Jurkat, Clone E6-1 (cell line): Measurements from ENCODE around the gene TRPC4.

Experiments
- DNase-seq: peaks from one replicate; pipeline ENCODE4 v3.0.0-alpha.2; 2011; ENCODE audit warnings: low read depth, low spot score
- H3K4me3 ChIP-seq: 2 replicates; pipeline ENCODE4 v1.5.1; 2011; ENCODE audit warnings: mild to moderate bottlenecking, low read length, control low read depth, moderate library complexity

Gene TRPC4

DNA sequence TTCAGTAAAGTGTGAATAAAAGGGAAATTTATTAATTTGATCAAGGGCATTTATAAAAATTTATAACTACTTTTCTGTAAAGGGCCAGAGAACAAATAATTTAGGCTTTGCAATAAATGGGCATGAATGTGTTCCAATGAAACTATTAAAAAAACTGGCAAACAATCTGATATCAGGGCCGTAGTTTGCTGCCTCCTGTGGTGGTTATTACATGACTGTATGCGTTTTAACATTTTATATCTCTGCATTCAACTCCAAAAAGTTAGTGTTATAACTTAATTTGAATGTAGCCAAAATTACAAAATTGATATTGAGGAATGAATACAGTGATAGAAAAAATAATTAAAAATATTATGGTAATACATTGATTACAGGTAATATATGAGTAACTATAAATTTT, 190.5 kb downstream of the TRPC4 start:
- DNase-seq, result no peak
- no peak overlapping the region for H3K4me3 ChIP-seq

DNA sequence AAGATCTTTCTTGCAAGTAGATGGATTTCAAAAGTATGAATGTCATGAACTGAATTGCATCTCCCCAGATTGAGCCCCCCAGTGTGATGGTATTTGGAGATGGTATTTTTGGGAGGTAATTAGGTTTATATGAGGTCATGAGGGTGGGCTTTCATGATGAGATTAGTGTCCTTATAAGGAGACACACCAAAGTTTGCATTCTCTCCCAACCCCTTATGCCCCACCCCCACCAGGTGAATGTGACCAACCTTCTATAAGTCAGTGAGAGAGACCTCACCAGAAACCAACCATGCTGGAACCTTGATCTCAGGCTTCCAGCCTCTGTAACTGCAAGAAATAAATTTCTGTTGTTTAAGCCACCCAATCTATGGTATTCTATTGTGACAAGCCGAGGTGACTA, 199.7 kb downstream of the TRPC4 start:
- no peak for DNase-seq
- H3K4me3 ChIP-seq, result no peak overlapping the region

DNA sequence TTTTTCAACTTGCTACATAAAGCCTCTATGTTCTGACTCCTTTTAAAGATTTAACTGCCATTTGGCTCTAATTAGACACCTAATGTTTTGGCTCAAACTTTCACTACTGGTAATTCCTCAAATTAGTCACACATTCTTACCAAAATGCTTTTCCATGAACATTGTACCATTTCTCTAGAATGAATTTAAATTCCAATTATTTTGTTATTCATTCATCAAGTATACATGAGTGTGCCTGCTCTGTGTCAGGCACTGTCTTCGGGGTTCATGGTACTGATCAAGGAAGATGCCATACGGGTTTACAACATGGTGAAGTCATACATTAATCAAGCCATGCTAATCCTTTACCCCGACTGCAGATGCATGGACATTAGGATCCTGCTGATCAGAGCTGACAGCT, 201.9 kb downstream of the TRPC4 start:
- no peak overlapping the region for H3K4me3 ChIP-seq
- DNase-seq, result no peak

DNA sequence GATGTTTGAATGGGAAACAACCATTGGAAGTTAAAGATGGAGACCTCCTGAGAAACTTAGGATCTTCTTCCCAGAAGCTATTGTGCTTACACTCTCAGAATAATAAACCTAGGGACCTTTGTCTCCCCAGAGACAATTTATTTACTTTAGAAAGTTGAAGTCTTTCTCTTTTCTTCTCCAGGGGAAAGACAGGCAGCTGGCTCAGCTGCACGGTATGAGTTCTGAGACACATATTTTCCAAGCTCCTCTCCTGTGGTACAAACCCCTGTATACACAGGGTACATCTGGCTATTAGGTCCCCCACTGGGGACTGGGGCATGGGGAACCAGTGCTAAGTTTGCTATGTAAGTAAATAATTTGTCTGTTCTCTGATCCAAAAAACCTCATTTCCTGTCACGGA, 203.5 kb downstream of the TRPC4 start:
- H3K4me3 ChIP-seq, result no peak overlapping the region
- DNase-seq, result no peak

DNA sequence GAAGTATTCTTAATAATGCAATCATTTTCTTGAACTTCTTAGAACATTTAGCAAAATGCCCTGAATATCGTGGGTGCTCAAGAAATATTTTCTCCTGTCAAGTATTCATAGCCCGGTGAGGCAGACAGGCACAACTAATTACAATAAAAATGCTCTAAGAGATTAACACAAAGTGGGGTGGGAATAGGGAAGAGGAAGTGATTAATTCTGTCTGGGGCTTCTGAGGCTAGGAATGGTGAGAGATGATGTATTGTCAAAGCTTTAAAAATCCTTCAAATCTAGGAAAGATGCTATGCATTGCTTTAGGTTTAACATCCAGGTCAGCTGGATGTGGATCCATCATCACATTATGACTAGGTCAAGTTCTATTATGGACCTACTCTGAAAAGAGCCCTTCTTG, 204.2 kb downstream of the TRPC4 start:
- H3K4me3 ChIP-seq, result no peak overlapping the region
- DNase-seq, result no peak

DNA sequence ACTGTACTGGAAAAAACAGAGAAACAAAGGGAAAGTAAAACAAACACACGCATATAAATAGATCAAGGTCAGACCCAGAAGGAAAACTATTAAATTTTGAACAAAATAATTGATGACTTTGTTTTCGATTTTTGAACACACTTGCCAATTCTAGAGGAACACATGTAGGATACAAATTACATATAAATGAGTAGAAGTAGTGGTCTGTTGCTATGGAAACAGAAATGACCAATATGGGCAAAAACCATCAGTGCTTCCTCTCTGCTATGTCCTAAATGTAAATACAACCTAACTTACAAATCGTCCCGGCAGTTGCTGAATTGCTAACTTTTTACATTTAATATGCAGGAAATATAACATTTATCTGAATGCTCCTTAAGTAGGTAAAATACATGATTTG, 205.8 kb downstream of the TRPC4 start:
- no peak for DNase-seq
- H3K4me3 ChIP-seq, result no peak overlapping the region

DNA sequence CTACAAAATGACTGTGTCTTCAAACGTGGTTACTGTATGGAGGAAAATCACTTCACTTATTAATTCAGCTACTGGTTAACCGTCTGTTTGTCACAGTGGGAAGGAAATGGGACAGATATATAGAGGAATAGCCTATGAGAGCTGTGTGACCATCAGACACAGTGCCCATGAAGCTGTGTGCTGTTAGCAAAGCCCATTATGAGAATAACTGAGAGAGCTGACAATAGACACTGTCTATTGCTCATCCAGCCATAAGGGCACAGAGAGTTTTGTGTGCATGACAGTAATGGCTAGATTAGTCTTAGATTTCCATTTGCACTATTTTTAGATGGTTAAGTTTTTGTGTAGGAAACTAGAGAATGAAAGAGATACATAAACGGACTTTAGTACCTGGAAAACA, 206.9 kb downstream of the TRPC4 start:
- no peak for DNase-seq
- H3K4me3 ChIP-seq, result no peak overlapping the region

DNA sequence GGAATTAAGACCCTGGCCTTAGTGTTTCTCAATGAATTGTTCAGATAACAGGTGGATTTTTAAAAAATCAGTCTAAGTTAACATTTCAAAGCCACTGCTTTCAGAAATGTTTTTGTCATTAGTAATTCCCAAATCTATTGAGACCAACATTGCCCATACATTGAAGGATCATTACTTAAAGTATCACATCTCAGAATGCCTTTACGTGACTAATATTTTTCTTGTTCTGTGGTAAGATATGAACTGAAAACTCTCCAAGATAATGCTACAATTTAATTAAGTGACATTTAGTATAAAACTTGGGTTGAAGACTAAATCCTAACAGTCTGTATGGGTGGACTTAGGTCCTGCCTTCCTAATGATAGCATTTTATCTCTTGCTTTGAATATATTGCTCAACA, 211.6 kb downstream of the TRPC4 start:
- no peak for DNase-seq
- no peak overlapping the region for H3K4me3 ChIP-seq

DNA sequence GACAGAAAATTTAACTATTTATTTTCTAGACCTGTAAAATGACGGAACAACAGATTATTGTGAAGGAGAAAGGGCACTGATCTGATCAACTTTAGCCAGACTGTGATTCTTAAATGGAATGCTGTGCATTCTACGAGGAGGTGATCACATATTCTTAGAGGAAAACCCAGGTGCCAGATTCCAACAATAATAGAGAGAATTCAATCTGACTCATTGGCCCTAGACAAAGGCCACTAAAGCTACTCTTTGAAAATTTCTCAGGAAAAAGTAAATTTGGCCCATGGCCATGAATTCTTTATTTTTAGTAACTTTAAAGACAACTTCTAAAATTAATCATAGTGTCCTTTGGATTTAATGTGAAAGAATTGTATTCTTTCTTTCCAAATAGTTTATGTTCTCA, 212.4 kb downstream of the TRPC4 start:
- no peak overlapping the region for H3K4me3 ChIP-seq
- no peak for DNase-seq

DNA sequence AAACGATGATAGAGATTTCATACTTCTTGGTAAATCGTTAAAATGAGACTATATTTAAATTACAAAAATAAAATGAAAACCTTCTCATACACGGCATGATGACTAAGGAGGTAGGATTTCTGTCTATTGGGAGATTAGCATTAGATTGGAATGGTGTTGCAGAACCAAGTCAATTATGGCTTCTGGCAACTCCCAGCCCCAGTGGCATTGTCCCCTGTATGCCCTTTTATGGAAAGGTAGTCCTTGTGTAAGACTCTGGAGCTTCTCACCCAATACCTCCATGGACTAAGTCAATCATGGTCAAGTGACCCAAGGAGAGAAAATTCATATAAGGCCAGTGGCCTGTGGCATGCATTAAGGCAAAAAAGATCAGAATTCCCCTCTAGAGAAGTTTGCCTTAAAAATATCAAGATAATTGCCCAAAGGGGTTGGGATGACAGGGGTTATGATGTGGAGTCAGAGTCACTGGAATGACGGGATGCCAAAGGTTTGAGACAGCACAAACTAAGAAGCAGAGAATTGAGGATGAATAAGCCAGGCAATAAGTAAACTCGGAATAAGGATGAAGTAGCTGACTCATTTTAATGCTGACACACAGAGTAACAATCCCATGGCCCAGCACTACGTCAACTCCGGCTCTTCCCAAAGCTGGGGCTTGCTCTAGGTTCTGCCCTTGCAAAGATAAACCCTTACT, 213.2 kb downstream of the TRPC4 start:
- DNase-seq, result no peak
- H3K4me3 ChIP-seq, result no peak overlapping the region

DNA sequence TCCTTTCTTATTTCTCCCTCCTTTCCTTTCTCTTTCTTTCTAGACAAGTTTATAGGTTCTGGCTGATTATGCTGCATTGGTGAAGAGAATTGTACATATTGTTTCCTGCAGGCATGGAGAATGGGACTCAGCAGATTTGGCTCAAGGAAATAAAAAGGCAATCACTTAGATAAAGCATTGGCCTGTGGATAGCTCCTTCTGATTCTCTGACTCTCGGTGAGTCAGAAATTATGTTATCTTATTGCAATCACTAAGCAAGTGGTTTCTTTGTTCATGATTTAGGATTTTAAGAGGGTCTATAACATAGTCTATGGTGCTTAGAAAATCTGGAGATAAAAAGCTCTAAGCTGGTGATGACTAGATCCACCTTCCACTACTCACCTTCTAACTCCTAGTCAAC, 217.0 kb downstream of the TRPC4 start:
- no peak for DNase-seq
- H3K4me3 ChIP-seq, result no peak overlapping the region

DNA sequence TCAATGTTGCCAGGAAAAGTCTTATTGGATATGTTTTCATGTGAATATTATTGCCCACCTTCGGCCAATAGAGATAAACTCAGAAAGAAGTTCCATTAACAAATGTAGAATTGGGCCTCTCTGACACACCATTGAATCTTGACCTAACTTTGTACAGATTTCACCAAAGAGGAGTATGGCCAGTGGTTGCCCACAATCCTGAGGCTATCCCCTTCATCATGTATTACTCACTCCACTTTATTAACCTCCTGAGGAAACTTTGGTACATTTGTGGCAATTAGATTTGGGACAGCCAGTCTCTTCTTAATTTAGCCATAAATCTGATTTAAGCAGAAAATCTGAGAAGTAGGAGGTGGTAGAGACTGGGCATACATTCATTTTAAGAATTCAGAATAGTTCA, 217.7 kb downstream of the TRPC4 start:
- no peak for DNase-seq
- no peak overlapping the region for H3K4me3 ChIP-seq

DNA sequence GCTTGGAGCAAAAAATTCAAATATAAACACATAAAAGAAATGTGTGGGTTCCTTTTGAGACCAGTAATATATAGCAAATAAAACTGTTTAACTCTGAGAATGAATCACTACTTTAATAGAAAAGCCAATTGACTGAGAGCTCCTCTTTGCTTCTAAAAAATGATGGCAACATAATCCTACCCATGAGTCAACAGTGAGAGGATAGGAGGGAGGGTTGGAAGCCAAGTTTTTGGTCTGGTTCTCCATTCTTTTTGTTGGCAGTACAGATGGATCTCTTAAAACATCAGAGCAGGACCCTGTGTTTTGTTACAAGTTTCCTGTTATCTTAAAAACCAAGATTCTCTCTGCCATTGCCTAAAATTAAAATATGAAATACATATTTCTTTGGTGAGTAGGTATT, 221.0 kb downstream of the TRPC4 start:
- no peak overlapping the region for H3K4me3 ChIP-seq
- DNase-seq, result no peak

DNA sequence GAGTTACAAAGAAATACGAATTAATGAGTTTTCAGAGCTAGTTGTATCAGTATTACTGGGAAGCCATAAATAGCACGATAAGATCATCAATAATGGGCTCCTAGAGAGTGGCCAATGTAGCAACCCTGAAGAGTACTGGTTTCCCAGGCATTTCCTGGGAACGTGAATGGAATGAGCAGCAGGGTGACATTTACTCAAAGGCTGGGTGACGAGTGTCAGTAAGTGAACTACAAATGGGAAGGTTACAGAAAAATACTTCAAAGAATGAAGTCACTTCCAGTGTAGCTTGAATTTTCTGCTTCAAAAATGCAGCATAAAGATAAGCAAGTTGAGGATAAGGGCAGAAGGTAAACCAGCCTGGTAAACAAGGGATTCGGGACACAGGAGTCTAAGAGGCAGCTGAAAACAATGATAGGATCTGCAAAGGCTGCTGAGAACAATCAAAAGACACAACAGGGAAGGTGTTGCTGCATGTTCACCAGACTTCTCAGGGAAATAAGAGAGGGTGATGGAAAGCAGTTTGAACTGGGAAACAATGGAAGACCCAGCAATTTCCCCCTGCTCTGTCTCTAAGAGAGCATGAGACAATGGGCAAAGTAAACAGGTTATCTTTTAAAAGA, 222.4 kb downstream of the TRPC4 start:
- no peak for DNase-seq
- no peak overlapping the region for H3K4me3 ChIP-seq

DNA sequence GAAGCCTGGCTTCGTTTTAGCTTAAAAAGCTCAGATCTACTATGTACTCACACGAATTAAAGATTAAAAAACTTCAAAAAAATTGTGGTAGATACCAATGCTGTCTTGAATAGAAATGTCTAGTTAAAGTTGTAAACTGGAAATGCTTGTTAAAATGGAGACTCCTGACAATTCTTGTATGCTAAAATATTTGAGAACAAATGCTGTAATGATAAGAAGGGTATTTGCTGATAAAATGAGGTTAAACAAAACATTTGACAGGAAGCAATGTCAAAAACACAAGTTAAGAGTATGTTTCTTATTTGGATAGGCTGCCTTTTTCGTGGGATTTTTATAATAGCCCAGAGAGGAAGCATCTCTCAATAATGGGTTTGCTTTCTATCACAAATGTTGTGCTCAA, 223.0 kb downstream of the TRPC4 start:
- no peak for DNase-seq
- no peak overlapping the region for H3K4me3 ChIP-seq

DNA sequence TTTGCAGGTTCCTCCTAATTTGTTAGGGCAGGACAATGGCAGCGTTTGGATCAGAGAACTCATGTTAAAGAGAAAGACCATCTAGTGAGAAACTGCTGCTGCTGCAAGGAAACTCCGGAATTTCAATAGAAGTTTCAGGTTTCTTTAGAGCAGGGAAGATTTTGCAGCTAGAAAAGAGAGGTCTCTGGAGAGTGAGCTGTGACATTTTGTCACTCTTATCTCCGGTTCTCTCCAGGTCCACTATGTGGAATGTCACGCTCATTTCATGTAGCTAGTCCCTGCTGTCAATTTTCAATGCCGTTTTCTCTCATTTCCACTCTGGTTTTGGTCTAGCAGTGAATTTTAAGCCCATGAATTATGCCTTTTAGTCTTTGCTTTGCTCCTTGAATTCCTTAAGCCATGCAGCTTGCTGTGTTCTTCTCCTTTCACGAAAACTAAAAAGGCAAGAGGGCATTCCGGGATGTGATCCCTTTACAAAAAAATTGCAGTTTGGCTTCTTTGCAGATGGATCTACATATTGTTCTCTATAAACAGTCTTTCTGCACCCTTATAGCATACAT, 224.3 kb downstream of the TRPC4 start:
- H3K4me3 ChIP-seq, result no peak overlapping the region
- no peak for DNase-seq

DNA sequence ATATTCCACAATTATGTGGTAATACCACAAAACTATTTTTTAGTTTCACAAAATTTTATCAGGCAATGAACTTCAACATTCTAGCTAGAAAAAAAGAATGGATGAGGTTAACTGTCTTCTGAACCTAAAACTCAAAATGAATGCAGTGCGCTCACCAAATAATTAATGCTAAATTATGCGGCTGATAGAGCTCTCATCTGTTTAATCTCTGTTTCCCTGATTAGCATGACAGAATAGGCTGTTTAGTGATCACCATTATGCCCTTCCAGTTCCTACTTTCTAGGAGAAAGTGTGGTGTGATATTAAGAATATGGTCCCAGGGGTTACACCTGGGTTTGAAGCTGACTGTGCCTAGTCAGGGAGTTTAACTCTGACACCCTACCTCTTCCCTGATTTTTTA, 228.2 kb downstream of the TRPC4 start:
- H3K4me3 ChIP-seq, result no peak overlapping the region
- DNase-seq, result no peak

DNA sequence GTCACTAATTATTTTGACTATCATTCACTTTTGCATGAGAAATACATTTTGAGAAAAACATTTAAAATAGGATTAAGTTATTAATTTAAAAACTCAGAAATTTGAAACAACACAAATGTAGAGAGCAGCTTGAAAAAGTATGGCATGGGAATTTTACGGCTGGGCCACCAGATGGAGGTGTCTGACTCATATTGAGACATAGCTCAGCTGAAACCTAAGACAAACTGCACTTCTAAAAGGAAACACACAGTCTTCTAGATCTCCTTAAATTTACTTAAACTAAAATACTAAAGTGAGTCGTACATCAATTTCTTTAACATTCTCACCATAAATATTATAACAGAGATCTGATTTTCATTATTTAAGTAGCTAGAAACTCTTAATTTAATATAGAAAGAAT, 229.1 kb downstream of the TRPC4 start:
- peak; percentile 1 for DNase-seq

DNA sequence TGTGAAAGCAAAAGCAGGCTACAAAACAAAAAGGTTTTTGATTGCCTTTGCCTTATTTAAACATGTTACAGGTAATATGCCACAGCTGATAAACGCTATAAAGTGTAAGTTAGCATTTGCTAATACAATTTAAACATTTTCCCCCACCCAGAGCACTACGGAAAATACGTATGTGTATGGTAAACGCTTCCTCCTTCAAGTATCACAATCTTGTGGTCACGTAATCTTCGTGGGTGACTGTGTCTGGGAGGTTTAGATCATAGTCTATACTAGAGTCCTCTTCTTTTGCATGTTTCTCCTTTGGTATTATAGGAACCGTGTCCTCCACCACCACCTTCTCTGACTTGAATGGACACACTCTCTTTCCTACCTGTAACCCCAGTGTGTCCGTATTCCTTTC, 232.9 kb downstream of the TRPC4 start:
- H3K4me3 ChIP-seq, result no peak overlapping the region
- no peak for DNase-seq

More for the DNA sequence above, 229.1 kb downstream of the TRPC4 start:
- H3K4me3 ChIP-seq, result no peak overlapping the region

DNA sequence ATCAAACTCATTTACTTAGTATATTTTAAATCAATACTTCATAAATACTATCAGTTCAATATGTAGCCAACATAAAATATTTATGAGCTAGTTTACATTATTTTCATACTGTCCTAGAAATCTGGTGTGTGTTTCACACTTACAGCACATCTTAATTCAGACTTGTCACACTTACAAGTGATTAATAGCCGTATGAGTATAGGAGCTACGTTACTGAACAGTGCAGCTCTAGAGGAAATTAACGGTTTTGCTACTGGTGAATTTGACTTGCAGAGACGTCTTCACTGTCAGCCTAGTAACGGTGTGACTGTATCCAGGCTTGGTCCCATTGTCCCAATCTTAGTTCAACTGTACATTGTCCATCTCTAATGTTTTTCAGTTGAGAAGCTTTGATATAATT, 237.3 kb downstream of the TRPC4 start:
- no peak overlapping the region for H3K4me3 ChIP-seq
- no peak for DNase-seq

DNA sequence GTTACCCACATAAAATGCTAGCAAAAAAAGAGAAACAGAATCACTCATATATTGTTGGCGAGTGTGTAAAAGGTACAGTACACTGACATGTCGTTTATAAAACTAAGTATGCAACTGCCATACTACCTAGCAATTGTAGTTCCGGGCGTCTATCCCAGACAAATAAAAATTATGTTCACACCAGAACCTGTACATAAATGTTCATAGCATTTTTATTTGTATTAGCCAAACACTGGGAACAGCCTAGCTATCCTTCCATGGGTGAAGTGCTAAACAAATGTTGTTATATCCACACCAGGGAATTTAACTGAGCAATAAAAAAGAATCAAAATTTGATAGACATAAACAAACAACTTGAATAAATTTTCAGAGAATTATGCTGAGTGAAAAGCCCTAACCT, 242.1 kb downstream of the TRPC4 start:
- DNase-seq, result no peak
- no peak overlapping the region for H3K4me3 ChIP-seq
